ENCODE data around the gene ASB2. TPM values are rescaled to one million over a fixed set of nuclear protein-coding genes. Genes with fewer than 3 reads are reported as not detected.
A peak's percentile ranks its signal among the peaks of the same experiment; 100 is the strongest.

ASB2 gene
- total RNA-seq, 1 donor from 2014 or later = 0.67 TPM

GRCh38 chr14:94021001-94021400 is 44.6 kb upstream of the ASB2 start:
- no peak for DNase-seq (ENCODE audit: low spot score)
- H3K27me3 Mint-ChIP-seq (ENCODE audit: low read depth) = peaks cover 17% of the 10 kb centered on the region
- no peak overlapping the region for H3K4me3 Mint-ChIP-seq (ENCODE audit: unreplicated experiment)
- H3K9me3 Mint-ChIP-seq (ENCODE audit: low read depth) = no peaks in the 10 kb centered on the region
- no peaks in the 10 kb centered on the region for H3K36me3 Mint-ChIP-seq (ENCODE audit: low read depth)
- TF ChIP-seq, protein P1, sequence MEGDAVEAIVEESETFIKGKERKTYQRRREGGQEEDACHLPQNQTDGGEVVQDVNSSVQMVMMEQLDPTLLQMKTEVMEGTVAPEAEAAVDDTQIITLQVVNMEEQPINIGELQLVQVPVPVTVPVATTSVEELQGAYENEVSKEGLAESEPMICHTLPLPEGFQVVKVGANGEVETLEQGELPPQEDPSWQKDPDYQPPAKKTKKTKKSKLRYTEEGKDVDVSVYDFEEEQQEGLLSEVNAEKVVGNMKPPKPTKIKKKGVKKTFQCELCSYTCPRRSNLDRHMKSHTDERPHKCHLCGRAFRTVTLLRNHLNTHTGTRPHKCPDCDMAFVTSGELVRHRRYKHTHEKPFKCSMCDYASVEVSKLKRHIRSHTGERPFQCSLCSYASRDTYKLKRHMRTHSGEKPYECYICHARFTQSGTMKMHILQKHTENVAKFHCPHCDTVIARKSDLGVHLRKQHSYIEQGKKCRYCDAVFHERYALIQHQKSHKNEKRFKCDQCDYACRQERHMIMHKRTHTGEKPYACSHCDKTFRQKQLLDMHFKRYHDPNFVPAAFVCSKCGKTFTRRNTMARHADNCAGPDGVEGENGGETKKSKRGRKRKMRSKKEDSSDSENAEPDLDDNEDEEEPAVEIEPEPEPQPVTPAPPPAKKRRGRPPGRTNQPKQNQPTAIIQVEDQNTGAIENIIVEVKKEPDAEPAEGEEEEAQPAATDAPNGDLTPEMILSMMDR (IDR thresholded peaks at IDR 0.05) = no peak
- peaks cover 11% of the 10 kb centered on the region for H3K4me1 Mint-ChIP-seq (ENCODE audit: low read depth)
- peak overlapping the region; percentile 30 for H3K27ac Mint-ChIP-seq (ENCODE audit: unreplicated experiment)

GRCh38 chr14:94020267-94020666 is 43.9 kb upstream of the ASB2 start:
- H3K4me3 Mint-ChIP-seq (ENCODE audit: unreplicated experiment) = no peak overlapping the region
- no peaks in the 10 kb centered on the region for H3K9me3 Mint-ChIP-seq (ENCODE audit: low read depth)
- DNase-seq (ENCODE audit: low spot score) = no peak
- no peak overlapping the region for H3K27ac Mint-ChIP-seq (ENCODE audit: unreplicated experiment)
- TF ChIP-seq, protein P1 (IDR thresholded peaks at IDR 0.05) = no peak
- no peaks in the 10 kb centered on the region for H3K36me3 Mint-ChIP-seq (ENCODE audit: low read depth)
- H3K27me3 Mint-ChIP-seq (ENCODE audit: low read depth) = peaks cover 23% of the 10 kb centered on the region
- H3K4me1 Mint-ChIP-seq (ENCODE audit: low read depth) = peaks cover 6% of the 10 kb centered on the region

GRCh38 chr14:94019329-94019728 is 43.0 kb upstream of the ASB2 start:
- Mint-ChIP-seq H3K27me3 (ENCODE audit: low read depth) (peaks cover 30% of the 10 kb centered on the region), H3K36me3 (ENCODE audit: low read depth) (no peaks in the 10 kb centered on the region), H3K4me3 (ENCODE audit: unreplicated experiment) (no peak overlapping the region), H3K9me3 (ENCODE audit: low read depth) (no peaks in the 10 kb centered on the region), H3K4me1 (ENCODE audit: low read depth) (peaks cover 6% of the 10 kb centered on the region), H3K27ac (ENCODE audit: unreplicated experiment) (no peak overlapping the region)
- no peak for DNase-seq (ENCODE audit: low spot score)
- TF ChIP-seq, protein P1 (IDR thresholded peaks at IDR 0.05) = no peak

GRCh38 chr14:94018308-94018707 is 41.9 kb upstream of the ASB2 start:
- TF ChIP-seq, protein P1 (IDR thresholded peaks at IDR 0.05) = no peak
- peaks cover 30% of the 10 kb centered on the region for H3K27me3 Mint-ChIP-seq (ENCODE audit: low read depth)
- H3K36me3 Mint-ChIP-seq (ENCODE audit: low read depth) = no peaks in the 10 kb centered on the region
- no peak overlapping the region for H3K4me3 Mint-ChIP-seq (ENCODE audit: unreplicated experiment)
- no peak overlapping the region for H3K27ac Mint-ChIP-seq (ENCODE audit: unreplicated experiment)
- H3K4me1 Mint-ChIP-seq (ENCODE audit: low read depth) = peaks cover 6% of the 10 kb centered on the region
- H3K9me3 Mint-ChIP-seq (ENCODE audit: low read depth) = no peaks in the 10 kb centered on the region
- DNase-seq (ENCODE audit: low spot score) = no peak

GRCh38 chr14:94016446-94016976 is 40.1 kb upstream of the ASB2 start:
- Mint-ChIP-seq H3K27me3 (ENCODE audit: low read depth) (peaks cover 30% of the 10 kb centered on the region), H3K4me3 (ENCODE audit: unreplicated experiment) (no peak overlapping the region), H3K27ac (ENCODE audit: unreplicated experiment) (no peak overlapping the region), H3K4me1 (ENCODE audit: low read depth) (peaks cover 9% of the 10 kb centered on the region), H3K9me3 (ENCODE audit: low read depth) (no peaks in the 10 kb centered on the region), H3K36me3 (ENCODE audit: low read depth) (no peaks in the 10 kb centered on the region)
- TF ChIP-seq, protein P1 (IDR thresholded peaks at IDR 0.05) = no peak
- no peak for DNase-seq (ENCODE audit: low spot score)

Data from chondrocyte (in vitro differentiated cells).